ENCODE measurements around the gene FALEC. TPM values are rescaled to one million over a fixed set of nuclear protein-coding genes. Genes with fewer than 3 reads are reported as not detected.

FALEC gene
- total RNA-seq (not detected), polyA plus RNA-seq (ENCODE audit: insufficient read length in 6 of 6) (1 to 10 TPM in 5 of 6 donors, under 1 TPM in 1; 0.50 to 1.9 (median 1.2) TPM)
- long read RNA-seq, donor 1, result 0 reads
- long read RNA-seq, donor 2, partial matches to known transcripts, result 0 of 1 reads
- long read RNA-seq, donor 2, other reads (novel, unspliced or antisense), result 0 of 1 reads
- long read RNA-seq, donor 3, result 0 reads
- long read RNA-seq, donor 4, result 0 reads
- long read RNA-seq, donor 5, result 0 reads
- long read RNA-seq, donor 6, result 0 reads
- long read RNA-seq, donor 7, result 0 reads
- long read RNA-seq, donor 8, result 0 reads
- long read RNA-seq, donor 9, result 0 reads
- long read RNA-seq, donor 10, result 0 reads
- long read RNA-seq, donor 11, result 0 reads
- long read RNA-seq, donor 12, result 0 reads

- DNase-seq, result peak; percentile 93 to 100 (median 98)
- Histone ChIP-seq H3K27me3 (no peaks in the 10 kb centered on the region), H3K4me1 (peaks cover 4 to 18% of the 10 kb centered on the region in 2 donors), H3K36me3 (peaks cover 0 to 11% of the 10 kb centered on the region in 2 donors), H3K27ac (peak within 1 kb of the TSS; percentile 75 to 84), H3K4me3 (peak within 1 kb of the TSS; percentile 57 to 66), H3K9me3 (no peaks in the 10 kb centered on the region)
- intact Hi-C loops (cut with DNase I), result no loop called here
- peak; percentile 99 for ATAC-seq
- peak in 1 of 2 donors; percentile 14 for TF ChIP-seq CTCF (IDR thresholded peaks at IDR 0.05)
Observed at GRCh38 chr1:150515328-150516049, at the start of gene FALEC. Gene FALEC, plus strand, starts transcription at chr1:150515752.

GRCh38 chr1:150466964-150467363 lies 48.6 kb upstream of the FALEC start:
- Histone ChIP-seq H3K4me3 (no peak overlapping the region), H3K27ac (no peak overlapping the region), H3K36me3 (peaks cover 0 to 79% of the 10 kb centered on the region in 2 donors), H3K4me1 (no peaks in the 10 kb centered on the region), H3K27me3 (no peaks in the 10 kb centered on the region), H3K9me3 (no peaks in the 10 kb centered on the region)
- TF ChIP-seq CTCF (IDR thresholded peaks at IDR 0.05), result no peak
- DNase-seq (no peak), ATAC-seq (no peak)
- intact Hi-C loops (cut with DNase I), result no loop called here

GRCh38 chr1:150469291-150469690 lies 46.3 kb upstream of the FALEC start:
- Histone ChIP-seq H3K9me3 (no peaks in the 10 kb centered on the region), H3K36me3 (peaks cover 0 to 80% of the 10 kb centered on the region in 2 donors), H3K4me1 (peaks cover 0 to 5% of the 10 kb centered on the region in 2 donors), H3K4me3 (no peak overlapping the region), H3K27ac (no peak overlapping the region), H3K27me3 (no peaks in the 10 kb centered on the region)
- intact Hi-C loops (cut with DNase I), result no loop called here
- ATAC-seq (no peak), DNase-seq (no peak)
- TF ChIP-seq CTCF (IDR thresholded peaks at IDR 0.05), result no peak

GRCh38 chr1:150472601-150473200 lies 42.9 kb upstream of the FALEC start:
- Histone ChIP-seq H3K36me3 (peaks cover 0 to 46% of the 10 kb centered on the region in 2 donors), H3K27ac (no peak overlapping the region), H3K4me1 (peaks cover 0 to 5% of the 10 kb centered on the region in 2 donors), H3K4me3 (no peak overlapping the region), H3K9me3 (no peaks in the 10 kb centered on the region), H3K27me3 (no peaks in the 10 kb centered on the region)
- no peak for ATAC-seq
- peak in 1 of 4 donors; percentile 51 for DNase-seq
- intact Hi-C loops (cut with DNase I), result loop anchor here in 1 of 2 donors (10.0 kb wide), 1 partner anchor 52 kb away; no protein-coding TSS in a partner anchor
- TF ChIP-seq CTCF (IDR thresholded peaks at IDR 0.05), result no peak
